GM23338 (cell line): Measurements from ENCODE around the gene PDGFC.

Source experiments
- CREB1 ChIP-seq: fragments of 250-450 bp; sonication (Bioruptor Pico); IDR thresholded peaks from 2 replicates; pipeline ENCODE4 v1.5.0; 2020; ENCODE audit warnings: low read depth, mild to moderate bottlenecking, moderate library complexity
- EZH2 ChIP-seq: fragments of 200-600 bp; sonication (generic); IDR thresholded peaks from one replicate; pipeline ENCODE4 v1.8.0; 2017; ENCODE audit warnings: antibody characterized with exemption, mild to moderate bottlenecking, low read depth; ENCODE audit not compliant: unreplicated experiment
- EZH2phosphoT487 ChIP-seq: fragments of 200-600 bp; sonication (generic); IDR thresholded peaks from one replicate; pipeline ENCODE4 v1.8.1; 2018; ENCODE audit warnings: antibody characterized with exemption; ENCODE audit not compliant: unreplicated experiment
- JUNB ChIP-seq: IDR thresholded peaks from one replicate; pipeline ENCODE4 v1.6.1; 2016; ENCODE audit warnings: antibody characterized with exemption; ENCODE audit not compliant: unreplicated experiment
- POLR2AphosphoS5 ChIP-seq: IDR thresholded peaks from 2 replicates; pipeline ENCODE4 v1.6.1; 2016; ENCODE audit warnings: antibody characterized with exemption, low read depth
- ZNF331 ChIP-seq: fragments of 250-450 bp; sonication (Bioruptor Pico); IDR thresholded peaks from 2 replicates; pipeline ENCODE4 v1.5.0; 2020; ENCODE audit warnings: low read depth, mild to moderate bottlenecking, moderate library complexity
- TF ChIP-seq, protein P1 (sequence below): IDR thresholded peaks from one replicate; pipeline ENCODE4 v1.6.1; 2018; ENCODE audit warnings: antibody characterized with exemption; ENCODE audit not compliant: unreplicated experiment
- TF ChIP-seq, protein P2 (sequence below), 2 experiments: fragments of 200-600 bp in 1 of 2; sonication (generic) in 1 of 2; conservative IDR thresholded peaks; 2 replicates each; pipeline versions ENCODE4 v1.5.1 to v1.6.1; 2016 to 2017; ENCODE audit warnings: antibody characterized with exemption in 2 of 2, low read depth in 2 of 2, mild to moderate bottlenecking in 2 of 2, moderate library complexity in 1 of 2
- TF ChIP-seq, protein P3 (sequence below): IDR thresholded peaks from 2 replicates; pipeline ENCODE4 v1.6.1; 2016; ENCODE audit warnings: antibody characterized with exemption

DNA sequence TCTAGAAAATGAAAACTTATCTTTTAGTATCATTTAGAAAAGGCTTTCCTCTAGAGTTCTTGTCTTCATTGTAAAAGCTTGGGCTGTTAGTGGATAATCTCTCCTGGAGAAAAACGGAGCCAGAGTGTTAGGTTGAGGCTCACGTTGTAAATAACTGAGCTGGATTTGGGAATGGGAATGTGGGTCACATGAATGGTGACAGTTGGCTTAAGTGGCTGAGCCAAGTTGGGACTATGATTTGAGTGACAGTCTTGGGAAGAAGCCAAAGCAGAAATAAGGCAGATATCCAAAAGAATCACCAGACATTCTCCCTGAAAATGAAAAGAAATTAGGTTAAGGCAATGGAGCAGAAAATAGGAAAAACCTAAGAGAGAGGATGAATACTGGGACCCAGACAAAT, 33.6 kb upstream of the PDGFC start:
- TF ChIP-seq, protein P1, sequence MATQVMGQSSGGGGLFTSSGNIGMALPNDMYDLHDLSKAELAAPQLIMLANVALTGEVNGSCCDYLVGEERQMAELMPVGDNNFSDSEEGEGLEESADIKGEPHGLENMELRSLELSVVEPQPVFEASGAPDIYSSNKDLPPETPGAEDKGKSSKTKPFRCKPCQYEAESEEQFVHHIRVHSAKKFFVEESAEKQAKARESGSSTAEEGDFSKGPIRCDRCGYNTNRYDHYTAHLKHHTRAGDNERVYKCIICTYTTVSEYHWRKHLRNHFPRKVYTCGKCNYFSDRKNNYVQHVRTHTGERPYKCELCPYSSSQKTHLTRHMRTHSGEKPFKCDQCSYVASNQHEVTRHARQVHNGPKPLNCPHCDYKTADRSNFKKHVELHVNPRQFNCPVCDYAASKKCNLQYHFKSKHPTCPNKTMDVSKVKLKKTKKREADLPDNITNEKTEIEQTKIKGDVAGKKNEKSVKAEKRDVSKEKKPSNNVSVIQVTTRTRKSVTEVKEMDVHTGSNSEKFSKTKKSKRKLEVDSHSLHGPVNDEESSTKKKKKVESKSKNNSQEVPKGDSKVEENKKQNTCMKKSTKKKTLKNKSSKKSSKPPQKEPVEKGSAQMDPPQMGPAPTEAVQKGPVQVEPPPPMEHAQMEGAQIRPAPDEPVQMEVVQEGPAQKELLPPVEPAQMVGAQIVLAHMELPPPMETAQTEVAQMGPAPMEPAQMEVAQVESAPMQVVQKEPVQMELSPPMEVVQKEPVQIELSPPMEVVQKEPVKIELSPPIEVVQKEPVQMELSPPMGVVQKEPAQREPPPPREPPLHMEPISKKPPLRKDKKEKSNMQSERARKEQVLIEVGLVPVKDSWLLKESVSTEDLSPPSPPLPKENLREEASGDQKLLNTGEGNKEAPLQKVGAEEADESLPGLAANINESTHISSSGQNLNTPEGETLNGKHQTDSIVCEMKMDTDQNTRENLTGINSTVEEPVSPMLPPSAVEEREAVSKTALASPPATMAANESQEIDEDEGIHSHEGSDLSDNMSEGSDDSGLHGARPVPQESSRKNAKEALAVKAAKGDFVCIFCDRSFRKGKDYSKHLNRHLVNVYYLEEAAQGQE = no peak
- no peak for TF ChIP-seq EZH2
- TF ChIP-seq, protein P2, sequence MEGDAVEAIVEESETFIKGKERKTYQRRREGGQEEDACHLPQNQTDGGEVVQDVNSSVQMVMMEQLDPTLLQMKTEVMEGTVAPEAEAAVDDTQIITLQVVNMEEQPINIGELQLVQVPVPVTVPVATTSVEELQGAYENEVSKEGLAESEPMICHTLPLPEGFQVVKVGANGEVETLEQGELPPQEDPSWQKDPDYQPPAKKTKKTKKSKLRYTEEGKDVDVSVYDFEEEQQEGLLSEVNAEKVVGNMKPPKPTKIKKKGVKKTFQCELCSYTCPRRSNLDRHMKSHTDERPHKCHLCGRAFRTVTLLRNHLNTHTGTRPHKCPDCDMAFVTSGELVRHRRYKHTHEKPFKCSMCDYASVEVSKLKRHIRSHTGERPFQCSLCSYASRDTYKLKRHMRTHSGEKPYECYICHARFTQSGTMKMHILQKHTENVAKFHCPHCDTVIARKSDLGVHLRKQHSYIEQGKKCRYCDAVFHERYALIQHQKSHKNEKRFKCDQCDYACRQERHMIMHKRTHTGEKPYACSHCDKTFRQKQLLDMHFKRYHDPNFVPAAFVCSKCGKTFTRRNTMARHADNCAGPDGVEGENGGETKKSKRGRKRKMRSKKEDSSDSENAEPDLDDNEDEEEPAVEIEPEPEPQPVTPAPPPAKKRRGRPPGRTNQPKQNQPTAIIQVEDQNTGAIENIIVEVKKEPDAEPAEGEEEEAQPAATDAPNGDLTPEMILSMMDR (conservative IDR thresholded peaks at IDR 0.05; ENCODE audit: low read depth in 2 of 2) = no peak
- TF ChIP-seq EZH2phosphoT487 = no peak
- TF ChIP-seq POLR2AphosphoS5 = no peak
- no peak for TF ChIP-seq CREB1 (CRISPR knock-in tag)
- TF ChIP-seq, protein P3, sequence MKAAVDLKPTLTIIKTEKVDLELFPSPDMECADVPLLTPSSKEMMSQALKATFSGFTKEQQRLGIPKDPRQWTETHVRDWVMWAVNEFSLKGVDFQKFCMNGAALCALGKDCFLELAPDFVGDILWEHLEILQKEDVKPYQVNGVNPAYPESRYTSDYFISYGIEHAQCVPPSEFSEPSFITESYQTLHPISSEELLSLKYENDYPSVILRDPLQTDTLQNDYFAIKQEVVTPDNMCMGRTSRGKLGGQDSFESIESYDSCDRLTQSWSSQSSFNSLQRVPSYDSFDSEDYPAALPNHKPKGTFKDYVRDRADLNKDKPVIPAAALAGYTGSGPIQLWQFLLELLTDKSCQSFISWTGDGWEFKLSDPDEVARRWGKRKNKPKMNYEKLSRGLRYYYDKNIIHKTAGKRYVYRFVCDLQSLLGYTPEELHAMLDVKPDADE = no peak
- TF ChIP-seq JUNB = no peak
- TF ChIP-seq ZNF331 (CRISPR knock-in tag) = no peak
